ENCODE results near the gene EIF3K.
A peak's percentile ranks its signal among the peaks of the same experiment; 100 is the strongest.

Gene EIF3K

GRCh38 chr19:38682872-38683392 lies 63.9 kb downstream of the EIF3K start:
- H3K4me3 ChIP-seq (ENCODE audit: low read length): no peak overlapping the region
- TF ChIP-seq, protein P1, sequence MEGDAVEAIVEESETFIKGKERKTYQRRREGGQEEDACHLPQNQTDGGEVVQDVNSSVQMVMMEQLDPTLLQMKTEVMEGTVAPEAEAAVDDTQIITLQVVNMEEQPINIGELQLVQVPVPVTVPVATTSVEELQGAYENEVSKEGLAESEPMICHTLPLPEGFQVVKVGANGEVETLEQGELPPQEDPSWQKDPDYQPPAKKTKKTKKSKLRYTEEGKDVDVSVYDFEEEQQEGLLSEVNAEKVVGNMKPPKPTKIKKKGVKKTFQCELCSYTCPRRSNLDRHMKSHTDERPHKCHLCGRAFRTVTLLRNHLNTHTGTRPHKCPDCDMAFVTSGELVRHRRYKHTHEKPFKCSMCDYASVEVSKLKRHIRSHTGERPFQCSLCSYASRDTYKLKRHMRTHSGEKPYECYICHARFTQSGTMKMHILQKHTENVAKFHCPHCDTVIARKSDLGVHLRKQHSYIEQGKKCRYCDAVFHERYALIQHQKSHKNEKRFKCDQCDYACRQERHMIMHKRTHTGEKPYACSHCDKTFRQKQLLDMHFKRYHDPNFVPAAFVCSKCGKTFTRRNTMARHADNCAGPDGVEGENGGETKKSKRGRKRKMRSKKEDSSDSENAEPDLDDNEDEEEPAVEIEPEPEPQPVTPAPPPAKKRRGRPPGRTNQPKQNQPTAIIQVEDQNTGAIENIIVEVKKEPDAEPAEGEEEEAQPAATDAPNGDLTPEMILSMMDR (conservative IDR thresholded peaks at IDR 0.05; ENCODE audit: low read length): no peak
- DNase-seq (ENCODE audit: low read depth): no peak

DNA sequence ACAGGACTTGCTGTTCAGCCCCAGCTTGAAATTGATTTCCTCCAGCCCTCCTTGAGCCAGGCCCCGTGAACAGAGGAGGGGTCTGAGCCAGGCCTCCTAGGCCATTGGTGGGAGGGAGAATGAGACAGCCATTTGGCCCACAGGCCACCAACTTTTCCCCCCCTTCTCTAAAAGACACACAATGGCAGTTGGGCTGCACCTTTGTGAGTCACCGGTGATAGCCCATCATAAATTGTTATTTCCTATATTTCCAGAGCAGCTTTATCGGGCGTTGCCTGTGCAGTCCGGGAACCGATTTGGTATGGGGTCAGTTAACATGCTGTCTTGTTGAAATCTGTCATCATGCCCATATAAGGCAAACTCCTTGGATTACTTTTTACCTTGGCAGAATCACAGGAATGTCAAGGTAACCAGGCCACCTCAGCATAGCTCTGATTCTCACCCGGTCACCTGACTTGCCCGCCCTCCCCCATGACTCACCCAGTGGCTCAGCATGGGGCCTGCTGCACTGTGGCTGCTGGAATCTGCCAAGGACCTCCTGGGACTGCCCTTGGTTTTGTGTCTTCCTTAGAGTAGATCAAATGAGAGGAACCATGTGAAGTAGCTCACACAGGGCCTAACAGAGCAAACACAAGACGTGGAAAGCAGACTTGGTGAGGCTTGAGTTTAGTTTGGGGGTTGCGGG lies 64.5 kb downstream of the EIF3K start:
- no peak overlapping the region for H3K4me3 ChIP-seq (ENCODE audit: low read length)
- TF ChIP-seq, protein P1 (conservative IDR thresholded peaks at IDR 0.05; ENCODE audit: low read length): no peak
- DNase-seq (ENCODE audit: low read depth): peak; percentile 89

DNA sequence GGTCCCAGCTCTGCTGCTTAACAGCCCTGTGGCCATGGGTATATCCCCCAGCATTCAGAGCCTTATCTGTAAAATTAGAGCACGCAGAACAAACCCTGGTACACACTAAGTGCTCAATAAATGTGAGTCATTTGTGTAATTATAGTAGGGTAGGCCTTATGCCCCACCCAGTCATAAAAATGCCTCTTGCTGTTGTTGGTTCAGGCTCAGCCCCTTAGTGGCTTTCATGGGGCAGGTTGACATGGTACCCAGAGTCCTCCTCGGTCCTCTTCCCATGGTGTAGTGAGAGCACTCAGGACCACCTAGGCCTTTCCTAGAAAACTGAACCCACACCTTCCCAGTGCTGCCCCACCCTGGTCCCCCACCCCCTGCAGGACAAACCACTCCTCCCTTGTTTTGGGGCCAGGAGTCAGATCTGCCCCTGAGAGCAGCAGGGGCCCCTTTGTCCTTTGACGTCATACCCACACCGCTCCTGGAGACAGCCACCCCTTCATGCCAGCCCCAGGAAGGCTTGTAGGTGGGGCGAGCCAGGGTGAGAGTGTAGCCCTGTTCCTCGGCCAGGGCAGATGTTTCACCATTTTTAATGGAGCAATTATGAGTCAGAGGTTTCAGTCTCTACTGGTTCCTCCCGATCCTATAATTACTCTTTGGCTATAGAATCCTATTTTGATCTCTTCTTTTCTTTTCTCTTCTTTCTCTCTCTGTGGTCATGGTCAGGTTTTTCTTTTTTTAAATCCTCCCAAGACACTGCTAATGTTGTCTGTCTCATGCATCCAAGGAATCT lies 65.3 kb downstream of the EIF3K start:
- H3K4me3 ChIP-seq (ENCODE audit: low read length): peak overlapping the region; percentile 18; the same call in 1 of the 2 replicates
- DNase-seq (ENCODE audit: low read depth): peak; percentile 93
- TF ChIP-seq, protein P1 (conservative IDR thresholded peaks at IDR 0.05; ENCODE audit: low read length): 0 out of 2 replicates have a peak, but pooled peaks have one; percentile 1

- TF ChIP-seq, protein P1 (conservative IDR thresholded peaks at IDR 0.05; ENCODE audit: low read length): no peak
- peak overlapping the region; percentile 18; the same call in 1 of the 2 replicates for H3K4me3 ChIP-seq (ENCODE audit: low read length)
- DNase-seq (ENCODE audit: low read depth): no peak
Measured at GRCh38 chr19:38684862-38685665, 66.1 kb downstream of the EIF3K start.

DNA sequence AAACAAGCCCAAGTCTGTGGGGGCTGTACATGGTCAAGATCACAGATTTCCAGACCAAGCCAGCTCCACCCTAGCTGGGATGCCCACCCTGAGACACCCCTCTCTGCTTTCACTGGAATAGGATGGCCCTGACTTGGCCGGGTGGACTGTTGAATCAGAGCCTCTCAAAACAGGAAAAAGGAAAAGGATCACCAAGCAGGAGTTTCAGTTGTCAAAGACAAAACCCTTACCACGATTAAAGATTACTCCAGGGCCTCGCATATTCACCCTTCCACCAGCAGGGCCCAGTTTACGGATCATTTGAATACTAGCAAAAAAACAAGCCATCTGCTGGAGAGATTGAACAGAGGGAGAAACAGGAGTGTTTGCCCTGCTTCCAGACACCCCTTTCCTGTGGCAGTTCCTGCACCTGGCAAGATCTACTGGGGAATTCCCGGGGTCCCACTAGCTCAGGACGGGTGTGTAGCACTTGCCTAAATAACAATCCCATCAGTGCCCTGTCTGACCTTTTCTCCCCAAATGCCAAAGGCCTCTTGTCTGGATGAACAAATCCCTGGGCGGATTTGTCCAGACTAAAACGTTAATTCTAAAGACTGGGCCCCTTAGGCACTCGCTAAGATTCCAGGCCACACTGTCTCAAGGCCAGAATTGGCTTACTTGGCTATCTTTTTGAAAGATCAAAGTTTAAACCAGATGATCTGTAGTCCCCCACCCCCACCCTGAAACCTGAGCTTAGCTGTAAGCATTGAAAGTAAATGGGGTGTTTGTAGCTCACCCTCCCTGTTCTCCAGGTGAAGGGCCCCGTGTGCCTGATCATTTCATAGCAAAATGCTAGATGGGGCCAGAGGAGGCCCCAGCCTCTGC lies 66.9 kb downstream of the EIF3K start:
- no peak overlapping the region for H3K4me3 ChIP-seq (ENCODE audit: low read length)
- TF ChIP-seq, protein P1 (conservative IDR thresholded peaks at IDR 0.05; ENCODE audit: low read length): peak; percentile 58
- DNase-seq (ENCODE audit: low read depth): peak; percentile 53

- H3K4me3 ChIP-seq (ENCODE audit: low read length): no peak overlapping the region
- no peak for DNase-seq (ENCODE audit: low read depth)
Measured at GRCh38 chr19:38686530-38686888, 67.5 kb downstream of the EIF3K start.

More at GRCh38 chr19:38686530-38686888, 67.5 kb downstream of the EIF3K start:
- TF ChIP-seq, protein P1 (conservative IDR thresholded peaks at IDR 0.05; ENCODE audit: low read length): no peak

Data from AG10803 (cell line).